SH-SY5Y (cell line): ENCODE measurements around the gene PCYOX1L.

Source experiments
- GATA2 ChIP-seq: IDR thresholded peaks from 2 replicates; pipeline ENCODE4 v1.6.1; 2011; ENCODE audit warnings: mild to moderate bottlenecking, low read depth, low read length
- GATA3 ChIP-seq: IDR thresholded peaks from 2 replicates; pipeline ENCODE4 v1.6.1; 2011; ENCODE audit warnings: low read depth, mild to moderate bottlenecking, low read length, moderate library complexity

Gene PCYOX1L

DNA sequence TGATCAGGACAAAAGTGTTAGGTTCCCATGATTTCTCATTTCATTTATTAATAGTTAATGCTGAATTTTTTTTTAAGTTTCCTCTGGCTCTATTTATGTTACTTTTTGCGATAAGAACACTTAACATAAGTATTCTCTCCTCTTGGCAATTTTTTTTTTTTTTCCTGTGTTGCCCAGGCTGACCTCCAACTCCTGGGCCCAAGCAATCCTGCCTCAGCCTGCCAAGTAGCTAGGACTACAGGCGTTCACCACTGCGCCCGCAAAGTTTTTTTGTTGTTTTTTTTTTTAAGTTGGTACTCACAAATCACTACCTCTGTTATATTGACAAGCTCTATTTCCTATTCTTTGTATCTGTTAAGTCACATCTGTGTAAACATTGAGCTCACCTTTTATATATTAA, 5.7 kb upstream of the PCYOX1L start:
- no peak for TF ChIP-seq GATA3
- no peak for TF ChIP-seq GATA2

DNA sequence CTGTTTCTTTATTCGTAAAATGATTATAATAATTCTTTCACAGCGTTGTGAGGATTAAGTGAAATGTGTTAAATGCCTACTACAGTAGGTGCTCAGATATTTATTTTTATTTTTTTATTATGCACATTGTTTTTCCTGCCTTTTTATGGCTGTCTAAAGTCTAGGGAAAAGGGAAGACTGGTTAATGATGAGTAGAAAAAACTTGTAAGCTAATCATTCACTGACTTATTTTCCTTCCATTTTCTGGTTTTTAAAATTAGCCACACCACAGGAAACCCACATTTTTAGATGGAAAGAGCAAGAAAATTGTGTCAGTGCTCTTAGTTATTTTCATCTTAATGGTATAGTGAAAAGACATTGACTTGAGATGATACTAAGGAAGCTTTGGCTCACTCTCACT, 3.9 kb upstream of the PCYOX1L start:
- TF ChIP-seq GATA2, result no peak

GRCh38 chr5:149355688-149356087, 2.2 kb upstream of the PCYOX1L start:
- TF ChIP-seq GATA2 (no peak), GATA3 (no peak)

- TF ChIP-seq GATA2 (no peak), GATA3 (no peak)
Observed at GRCh38 chr5:149356391-149356790, 1.5 kb upstream of the PCYOX1L start.

GRCh38 chr5:149358294-149358651, 427 bp downstream of the PCYOX1L start:
- TF ChIP-seq GATA2 (no peak), GATA3 (no peak)

DNA sequence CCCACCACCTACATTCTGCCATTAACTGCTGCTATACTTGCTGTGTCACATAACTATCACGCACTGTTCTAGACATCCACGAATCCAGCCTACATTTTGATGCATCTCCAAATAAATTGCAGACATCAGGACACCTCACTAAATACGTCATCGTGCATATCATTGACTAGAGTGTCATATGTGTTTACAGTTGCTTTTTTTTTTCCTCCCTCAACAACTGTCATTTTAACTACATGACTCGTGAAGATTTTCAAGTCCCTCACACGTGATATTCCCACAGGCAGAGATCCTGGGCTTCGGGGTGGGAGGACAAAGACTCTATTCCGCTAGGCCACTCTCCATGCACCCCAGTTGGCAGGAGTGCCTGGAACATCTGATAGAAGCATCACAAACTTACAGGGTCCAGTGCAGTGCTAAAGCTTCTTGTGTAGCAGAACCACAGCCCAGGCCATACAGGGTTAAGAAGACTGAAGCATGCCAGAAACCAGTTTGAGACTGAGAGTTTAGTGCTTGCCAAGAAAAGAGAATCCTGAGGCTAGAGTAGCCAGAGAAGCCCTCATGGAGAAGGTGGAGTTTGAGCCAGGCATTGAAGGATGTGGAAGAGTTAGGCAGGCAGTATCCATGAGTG, 1.1 kb downstream of the PCYOX1L start:
- TF ChIP-seq GATA3, result no peak
- TF ChIP-seq GATA2, result no peak

DNA sequence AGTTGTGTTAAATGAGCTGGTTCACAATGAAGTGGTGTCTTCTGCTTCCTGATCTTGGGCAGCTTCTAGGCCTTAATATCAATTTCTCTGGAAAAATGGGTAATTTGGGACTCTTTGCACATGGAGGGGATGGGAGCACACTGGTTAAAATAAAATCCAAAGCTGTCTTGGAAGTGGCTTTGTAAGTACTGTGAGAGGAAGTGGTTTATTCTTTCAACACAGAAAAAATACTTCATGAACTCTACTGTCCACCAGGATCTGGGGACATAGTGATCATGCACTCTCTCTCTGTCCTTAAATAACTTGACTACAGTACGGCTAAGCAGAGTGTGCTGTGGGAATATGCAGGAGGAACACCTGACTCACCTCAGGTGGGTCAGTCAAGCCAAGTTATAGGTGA, 2.4 kb downstream of the PCYOX1L start:
- TF ChIP-seq GATA3 (no peak), GATA2 (no peak)

DNA sequence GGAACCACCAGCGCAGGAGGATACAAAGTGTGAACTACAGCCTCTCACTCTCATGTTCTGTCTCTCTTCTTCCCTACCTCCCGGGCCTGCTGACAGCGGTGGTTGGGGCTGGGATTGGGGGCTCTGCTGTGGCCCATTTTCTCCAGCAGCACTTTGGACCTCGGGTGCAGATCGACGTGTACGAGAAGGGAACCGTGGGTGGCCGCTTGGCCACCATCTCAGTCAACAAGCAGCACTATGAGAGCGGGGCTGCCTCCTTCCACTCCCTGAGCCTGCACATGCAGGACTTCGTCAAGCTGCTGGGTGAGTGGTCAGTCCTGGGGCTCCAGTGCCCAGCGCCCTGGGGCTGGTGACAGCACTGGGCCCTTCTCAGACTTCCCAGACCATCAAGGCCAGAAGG, 4.7 kb downstream of the PCYOX1L start:
- TF ChIP-seq GATA3 (no peak), GATA2 (no peak)

- TF ChIP-seq GATA3, result no peak
- no peak for TF ChIP-seq GATA2
Observed at GRCh38 chr5:149363358-149363757, 5.5 kb downstream of the PCYOX1L start.

DNA sequence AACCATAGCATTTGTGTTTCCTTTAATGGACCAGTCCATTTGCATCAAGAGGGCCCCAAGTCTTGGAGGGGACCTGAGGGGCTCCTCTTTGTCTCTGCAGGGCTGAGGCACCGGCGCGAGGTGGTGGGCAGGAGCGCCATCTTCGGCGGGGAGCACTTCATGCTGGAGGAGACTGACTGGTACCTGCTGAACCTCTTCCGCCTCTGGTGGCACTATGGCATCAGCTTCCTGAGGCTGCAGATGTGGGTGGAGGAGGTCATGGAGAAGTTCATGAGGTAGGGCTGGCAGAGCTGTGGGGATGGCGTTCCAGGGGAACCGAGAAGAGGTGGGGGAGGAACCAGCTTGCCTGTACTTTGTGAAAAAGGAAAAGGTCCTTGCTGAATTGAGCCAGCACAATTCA, 6.1 kb downstream of the PCYOX1L start:
- TF ChIP-seq GATA2, result no peak
- no peak for TF ChIP-seq GATA3

DNA sequence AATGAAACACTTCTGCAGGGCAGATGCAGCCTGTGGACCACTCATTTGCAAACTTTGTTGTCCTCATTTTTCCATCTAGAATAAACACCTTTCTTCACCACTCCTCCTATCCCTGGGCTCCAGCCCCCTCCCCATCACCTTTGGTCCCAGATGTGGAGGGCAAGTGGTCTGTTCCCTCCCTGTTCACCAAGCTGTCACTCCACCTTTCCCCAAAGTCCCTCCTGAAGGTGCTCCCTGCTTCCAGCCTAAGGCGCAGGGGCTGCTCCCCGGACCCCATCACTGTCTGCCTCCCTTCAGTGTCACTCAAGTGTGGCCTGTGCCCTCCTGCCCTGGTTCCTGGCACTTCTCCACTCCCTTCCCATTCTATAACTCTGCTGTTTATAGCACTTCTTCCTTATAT, 6.9 kb downstream of the PCYOX1L start:
- no peak for TF ChIP-seq GATA2
- TF ChIP-seq GATA3, result no peak

GRCh38 chr5:149365418-149365817, 7.6 kb downstream of the PCYOX1L start:
- TF ChIP-seq GATA3 (no peak), GATA2 (no peak)

DNA sequence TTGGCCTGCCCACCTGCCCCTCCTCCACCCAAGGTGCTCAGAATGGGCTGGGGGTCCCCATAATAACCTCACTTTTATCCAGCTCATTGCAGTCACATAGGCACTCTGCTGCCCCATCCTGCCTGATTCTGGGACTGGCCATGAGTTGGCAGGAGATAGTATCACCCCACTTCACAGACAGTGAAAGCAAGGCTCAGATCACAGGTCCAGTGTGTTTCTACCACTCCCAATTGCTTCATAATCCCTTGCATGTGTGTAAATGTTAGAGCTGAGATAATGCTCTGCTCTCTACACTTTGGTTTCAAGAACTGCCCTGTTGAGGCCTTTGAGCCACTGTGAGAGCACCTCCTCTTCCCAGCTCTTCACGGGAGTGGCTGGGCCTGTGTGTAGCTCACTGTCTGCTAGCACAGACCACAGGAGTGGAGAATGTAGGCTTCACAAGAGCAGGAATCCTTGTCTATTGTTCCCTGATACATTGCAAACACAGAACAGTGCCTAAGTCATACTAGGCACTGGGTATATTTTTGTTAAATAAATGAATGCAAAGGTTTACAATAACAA, 8.4 kb downstream of the PCYOX1L start:
- TF ChIP-seq GATA2, result no peak
- no peak for TF ChIP-seq GATA3

- TF ChIP-seq GATA2, result no peak
- TF ChIP-seq GATA3, result no peak
Observed at GRCh38 chr5:149367249-149367971, 9.6 kb downstream of the PCYOX1L start.

DNA sequence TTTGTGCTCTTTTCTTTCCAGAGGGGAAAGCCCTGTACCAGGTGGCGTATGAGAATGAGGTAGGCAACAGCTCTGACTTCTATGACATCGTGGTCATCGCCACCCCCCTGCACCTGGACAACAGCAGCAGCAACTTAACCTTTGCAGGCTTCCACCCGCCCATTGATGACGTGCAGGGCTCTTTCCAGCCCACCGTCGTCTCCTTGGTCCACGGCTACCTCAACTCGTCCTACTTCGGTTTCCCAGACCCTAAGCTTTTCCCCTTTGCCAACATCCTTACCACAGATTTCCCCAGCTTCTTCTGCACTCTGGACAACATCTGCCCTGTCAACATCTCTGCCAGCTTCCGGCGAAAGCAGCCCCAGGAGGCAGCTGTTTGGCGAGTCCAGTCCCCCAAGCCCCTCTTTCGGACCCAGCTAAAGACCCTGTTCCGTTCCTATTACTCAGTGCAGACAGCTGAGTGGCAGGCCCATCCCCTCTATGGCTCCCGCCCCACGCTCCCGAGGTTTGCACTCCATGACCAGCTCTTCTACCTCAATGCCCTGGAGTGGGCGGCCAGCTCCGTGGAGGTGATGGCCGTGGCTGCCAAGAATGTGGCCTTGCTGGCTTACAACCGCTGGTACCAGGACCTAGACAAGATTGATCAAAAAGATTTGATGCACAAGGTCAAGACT, 10.3 kb downstream of the PCYOX1L start:
- TF ChIP-seq GATA3, result no peak
- TF ChIP-seq GATA2, result no peak

DNA sequence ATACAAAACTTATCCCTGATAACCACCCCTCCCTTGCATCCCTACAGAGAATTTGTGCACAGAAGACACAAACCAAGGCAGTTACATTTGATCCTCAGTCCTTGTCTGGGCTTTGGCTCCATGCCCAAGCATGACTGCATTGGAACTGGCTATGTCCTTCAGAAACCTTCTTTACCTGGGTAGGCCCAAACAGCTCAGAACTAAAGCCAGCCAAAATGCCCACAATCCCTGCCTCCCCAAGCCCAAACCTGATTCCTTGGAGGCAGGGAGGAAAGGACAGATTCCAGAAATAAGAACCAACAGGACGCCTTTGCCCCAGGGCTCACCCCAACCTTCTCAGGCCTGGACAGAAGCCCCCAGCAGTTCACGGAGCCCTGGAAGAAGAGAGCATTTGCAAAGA, 13.0 kb downstream of the PCYOX1L start:
- TF ChIP-seq GATA3 (no peak), GATA2 (no peak)
